G401 (cell line): Measurements from ENCODE around the gene APOA4. TPM values are rescaled to one million over a fixed set of nuclear protein-coding genes. Genes with fewer than 3 reads are reported as not detected.

Experiments used
- DNase-seq: peaks from one replicate; pipeline ENCODE4 v3.0.0-alpha.2; 2015; ENCODE audit warnings: low spot score
- in situ Hi-C: cut with HindIII; loops from 2 replicates; pipeline ENCODE4 v1.10.0; 2016; ENCODE audit warnings: low sequenced_read_pairs, mixed read lengths
- total RNA-seq: library from RNA; depleted of rRNA; stranded (reverse); fragments of >200 nt; shearing (Covaris generic); gene quantifications from 2 replicates; pipeline ENCODE4 v1.2.3, GENCODE V29; 2014

APOA4 gene
- total RNA-seq, 1 experiment from 2014 or later = not detected

- DNase-seq = no peak
- in situ Hi-C loops = no loop called here
Observed at GRCh38 chr11:116832350-116833290, 9.5 kb upstream of the APOA4 start.

DNA sequence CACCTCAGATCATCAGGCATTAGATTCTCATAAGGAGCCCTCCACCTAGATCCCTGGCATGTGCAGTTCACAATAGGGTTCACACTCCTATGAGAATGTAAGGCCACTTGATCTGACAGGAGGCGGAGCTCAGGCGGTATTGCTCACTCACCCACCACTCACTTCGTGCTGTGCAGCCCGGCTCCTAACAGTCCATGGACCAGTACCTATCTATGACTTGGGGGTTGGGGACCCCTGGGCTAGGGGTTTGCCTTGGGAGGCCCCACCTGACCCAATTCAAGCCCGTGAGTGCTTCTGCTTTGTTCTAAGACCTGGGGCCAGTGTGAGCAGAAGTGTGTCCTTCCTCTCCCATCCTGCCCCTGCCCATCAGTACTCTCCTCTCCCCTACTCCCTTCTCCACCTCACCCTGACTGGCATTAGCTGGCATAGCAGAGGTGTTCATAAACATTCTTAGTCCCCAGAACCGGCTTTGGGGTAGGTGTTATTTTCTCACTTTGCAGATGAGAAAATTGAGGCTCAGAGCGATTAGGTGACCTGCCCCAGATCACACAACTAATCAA lies 8.8 kb upstream of the APOA4 start:
- DNase-seq = no peak
- in situ Hi-C loops = no loop called here

DNA sequence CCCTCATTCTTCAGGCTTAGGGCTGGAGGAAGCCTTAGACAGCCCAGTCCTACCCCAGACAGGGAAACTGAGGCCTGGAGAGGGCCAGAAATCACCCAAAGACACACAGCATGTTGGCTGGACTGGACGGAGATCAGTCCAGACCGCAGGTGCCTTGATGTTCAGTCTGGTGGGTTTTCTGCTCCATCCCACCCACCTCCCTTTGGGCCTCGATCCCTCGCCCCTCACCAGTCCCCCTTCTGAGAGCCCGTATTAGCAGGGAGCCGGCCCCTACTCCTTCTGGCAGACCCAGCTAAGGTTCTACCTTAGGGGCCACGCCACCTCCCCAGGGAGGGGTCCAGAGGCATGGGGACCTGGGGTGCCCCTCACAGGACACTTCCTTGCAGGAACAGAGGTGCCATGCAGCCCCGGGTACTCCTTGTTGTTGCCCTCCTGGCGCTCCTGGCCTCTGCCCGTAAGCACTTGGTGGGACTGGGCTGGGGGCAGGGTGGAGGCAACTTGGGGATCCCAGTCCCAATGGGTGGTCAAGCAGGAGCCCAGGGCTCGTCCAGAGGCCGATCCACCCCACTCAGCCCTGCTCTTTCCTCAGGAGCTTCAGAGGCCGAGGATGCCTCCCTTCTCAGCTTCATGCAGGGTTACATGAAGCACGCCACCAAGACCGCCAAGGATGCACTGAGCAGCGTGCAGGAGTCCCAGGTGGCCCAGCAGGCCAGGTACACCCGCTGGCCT lies 7.2 kb upstream of the APOA4 start:
- in situ Hi-C loops = no loop called here

DNA sequence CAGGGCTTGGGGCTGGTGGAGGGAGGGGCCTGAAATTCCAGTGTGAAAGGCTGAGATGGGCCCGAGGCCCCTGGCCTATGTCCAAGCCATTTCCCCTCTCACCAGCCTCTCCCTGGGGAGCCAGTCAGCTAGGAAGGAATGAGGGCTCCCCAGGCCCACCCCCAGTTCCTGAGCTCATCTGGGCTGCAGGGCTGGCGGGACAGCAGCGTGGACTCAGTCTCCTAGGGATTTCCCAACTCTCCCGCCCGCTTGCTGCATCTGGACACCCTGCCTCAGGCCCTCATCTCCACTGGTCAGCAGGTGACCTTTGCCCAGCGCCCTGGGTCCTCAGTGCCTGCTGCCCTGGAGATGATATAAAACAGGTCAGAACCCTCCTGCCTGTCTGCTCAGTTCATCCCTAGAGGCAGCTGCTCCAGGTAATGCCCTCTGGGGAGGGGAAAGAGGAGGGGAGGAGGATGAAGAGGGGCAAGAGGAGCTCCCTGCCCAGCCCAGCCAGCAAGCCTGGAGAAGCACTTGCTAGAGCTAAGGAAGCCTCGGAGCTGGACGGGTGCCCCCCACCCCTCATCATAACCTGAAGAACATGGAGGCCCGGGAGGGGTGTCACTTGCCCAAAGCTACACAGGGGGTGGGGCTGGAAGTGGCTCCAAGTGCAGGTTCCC lies 6.5 kb upstream of the APOA4 start, which contains the start of gene APOC3:
APOC3 (plus strand) TSS at position 383 of the 659 bp plus-strand sequence. CDS start 676 bp downstream, outside the sequence.
- DNase-seq = no peak
- in situ Hi-C loops = no loop called here

More for the DNA sequence above, 7.2 kb upstream of the APOA4 start:
- DNase-seq = no peak

- no peak for DNase-seq
- in situ Hi-C loops = no loop called here
Observed at GRCh38 chr11:116828632-116829524, 5.8 kb upstream of the APOA4 start.

- in situ Hi-C loops = no loop called here
Observed at GRCh38 chr11:116827461-116827860, 4.4 kb upstream of the APOA4 start.

DNA sequence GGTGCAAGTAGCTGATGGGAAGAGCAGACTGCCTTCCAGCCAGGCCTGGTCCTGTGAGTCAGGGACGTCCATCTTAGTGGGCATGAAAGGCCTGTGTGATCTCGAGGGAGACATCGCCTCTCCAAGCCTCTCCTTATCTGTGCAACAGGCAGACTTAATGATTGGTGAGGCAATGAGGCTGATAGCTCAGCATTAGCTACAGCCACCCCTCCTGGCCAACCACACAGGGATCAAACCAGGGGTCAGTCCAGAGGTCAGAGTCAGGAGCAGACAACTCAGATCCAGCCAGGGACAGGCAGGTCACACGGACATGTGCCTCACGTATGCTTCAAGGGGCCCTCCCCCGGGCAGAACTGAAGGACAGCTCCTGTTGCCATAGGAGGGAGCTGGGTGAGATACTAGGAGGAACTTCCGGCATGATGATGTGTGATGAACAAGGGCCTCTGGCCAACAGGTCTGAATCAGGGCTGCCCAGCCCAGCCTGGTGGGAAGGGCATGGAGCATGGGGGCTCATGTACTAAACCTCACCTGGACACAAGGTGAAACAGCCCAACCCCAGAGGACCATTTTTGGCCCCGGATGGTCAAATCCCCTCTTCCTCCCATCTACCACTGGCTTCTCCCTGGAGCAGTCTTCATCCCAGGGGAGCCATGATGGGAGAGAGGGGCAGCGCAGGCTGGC lies 3.8 kb upstream of the APOA4 start:
- no peak for DNase-seq
- in situ Hi-C loops = no loop called here

More at GRCh38 chr11:116827461-116827860, 4.4 kb upstream of the APOA4 start:
- no peak for DNase-seq

GRCh38 chr11:116825854-116826750 lies 3.0 kb upstream of the APOA4 start:
- in situ Hi-C loops = no loop called here
- no peak for DNase-seq

DNA sequence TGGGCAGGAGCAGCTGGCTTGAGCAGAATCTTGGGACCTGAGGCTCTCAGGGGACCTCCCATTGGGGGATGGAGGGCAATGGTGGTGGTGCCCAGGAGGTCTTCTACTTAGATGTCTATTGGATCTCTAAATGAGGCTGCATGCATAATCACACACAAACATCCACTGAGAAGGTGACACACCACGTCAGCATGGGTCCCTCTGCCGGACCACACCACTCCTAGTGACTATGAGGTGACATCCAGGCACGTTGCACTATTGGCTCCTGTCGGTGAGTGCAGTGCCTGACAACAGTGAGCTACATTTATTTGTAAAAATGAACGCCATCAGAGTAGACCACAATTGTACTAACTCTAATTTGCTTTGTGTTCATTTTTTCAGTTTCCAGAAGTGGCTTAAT lies 2.3 kb upstream of the APOA4 start:
- in situ Hi-C loops = no loop called here
- no peak for DNase-seq

DNA sequence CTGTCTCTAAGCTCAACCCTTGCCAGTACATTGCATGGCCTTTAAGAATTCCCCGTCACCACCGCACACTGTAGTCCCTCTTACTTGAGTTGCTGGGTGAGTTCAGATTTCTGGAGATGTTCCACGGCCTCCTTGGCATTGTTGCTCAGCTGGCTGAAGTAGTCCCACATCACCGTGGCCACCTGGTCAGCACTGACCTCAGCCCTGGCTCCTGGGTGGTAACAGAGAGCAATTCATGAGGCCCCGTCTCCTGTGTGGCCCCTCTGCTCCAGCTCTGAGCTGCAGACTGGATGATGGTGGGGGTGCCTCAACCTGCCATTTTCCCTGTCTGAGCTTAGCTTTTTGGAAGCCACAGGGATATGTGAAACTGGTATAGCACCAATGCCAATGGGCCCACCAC lies 529 bp downstream of the APOA4 start:
- no peak for DNase-seq
- in situ Hi-C loops = no loop called here

DNA sequence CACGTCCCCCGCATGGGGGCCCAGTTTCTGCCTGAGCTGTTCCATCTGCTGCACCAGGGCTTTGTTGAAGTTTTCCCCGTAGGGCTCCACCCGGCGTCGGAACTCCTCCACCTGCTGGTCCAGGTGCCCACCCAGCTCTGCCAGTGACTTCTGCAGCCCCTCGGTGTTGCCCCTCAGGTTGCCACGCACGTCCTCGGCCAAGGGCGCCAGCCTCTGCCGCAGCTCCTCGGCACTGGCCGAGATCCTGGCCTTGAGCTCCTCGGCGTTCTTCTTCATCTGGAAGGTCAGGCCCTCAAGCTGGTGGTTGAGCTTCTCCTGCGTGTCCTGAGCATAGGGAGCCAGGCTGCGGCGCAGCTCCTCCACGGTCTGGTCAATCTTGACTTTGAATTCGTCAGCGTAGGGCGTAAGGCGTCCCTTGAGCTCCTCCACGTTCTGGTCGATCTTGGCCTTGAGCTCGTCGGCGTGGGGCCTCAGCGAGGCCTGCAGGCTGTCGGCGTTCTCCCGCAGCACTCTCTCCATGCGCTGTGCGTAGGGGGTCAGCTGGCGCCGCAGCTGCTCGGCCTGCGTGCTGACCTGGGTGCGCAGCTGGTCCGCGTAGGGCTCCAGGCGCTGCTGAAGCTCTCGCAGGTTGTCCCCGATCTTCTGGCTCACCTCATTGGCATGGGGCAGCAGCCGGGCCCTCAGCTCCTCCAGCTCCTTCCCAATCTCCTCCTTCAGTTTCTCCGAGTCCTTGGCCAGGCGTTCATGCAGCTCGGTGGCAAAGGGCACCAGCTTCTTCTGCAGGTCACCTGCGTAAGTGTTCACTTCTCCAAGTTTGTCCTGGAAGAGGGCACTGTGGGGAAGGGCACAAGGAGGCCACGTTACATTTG lies 1.8 kb downstream of the APOA4 start:
- in situ Hi-C loops = no loop called here
- no peak for DNase-seq

GRCh38 chr11:116819049-116819448 lies 4.1 kb downstream of the APOA4 start:
- DNase-seq = no peak
- in situ Hi-C loops = no loop called here

DNA sequence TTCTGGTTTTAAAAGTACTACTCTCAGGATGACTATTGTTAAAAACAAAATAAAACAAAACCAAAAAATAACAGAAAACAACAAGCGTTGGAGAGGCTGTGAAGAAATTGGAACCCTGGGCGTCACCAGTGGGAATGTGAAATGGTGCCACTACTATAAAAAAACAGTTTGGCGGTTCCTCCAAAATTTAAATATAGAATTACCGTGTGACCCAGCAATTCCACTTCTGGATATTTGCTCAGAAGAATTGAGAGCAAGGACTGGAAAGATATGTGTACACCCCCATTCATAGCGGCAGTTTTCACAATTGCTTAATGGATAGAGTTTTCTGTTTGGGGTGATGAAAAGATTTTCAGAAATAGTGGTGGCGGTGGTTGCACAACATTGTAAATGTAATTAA lies 8.6 kb downstream of the APOA4 start:
- no peak for DNase-seq
- in situ Hi-C loops = no loop called here

- in situ Hi-C loops = no loop called here
- no peak for DNase-seq
Observed at GRCh38 chr11:116813781-116814471, 9.2 kb downstream of the APOA4 start.

DNA sequence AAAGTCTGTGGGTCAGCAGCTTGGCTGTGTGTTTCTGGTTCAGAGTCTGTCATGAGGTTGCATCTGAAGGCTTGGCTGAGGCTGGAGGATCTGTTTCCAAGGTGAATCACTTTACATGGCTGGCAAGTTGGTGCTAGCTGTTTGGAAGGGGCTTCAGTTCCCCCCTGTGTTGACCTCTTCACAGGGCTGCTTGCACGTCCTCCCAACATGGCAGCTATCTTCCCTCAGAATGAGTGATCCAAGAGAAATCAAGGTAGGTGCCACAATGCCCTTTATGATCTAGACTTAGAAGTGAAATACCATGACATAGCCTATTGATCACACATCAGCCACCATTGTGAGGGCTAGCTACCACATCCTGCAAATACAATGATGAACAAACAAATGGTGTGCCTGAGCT lies 9.9 kb downstream of the APOA4 start:
- no peak for DNase-seq
- in situ Hi-C loops = no loop called here

DNA sequence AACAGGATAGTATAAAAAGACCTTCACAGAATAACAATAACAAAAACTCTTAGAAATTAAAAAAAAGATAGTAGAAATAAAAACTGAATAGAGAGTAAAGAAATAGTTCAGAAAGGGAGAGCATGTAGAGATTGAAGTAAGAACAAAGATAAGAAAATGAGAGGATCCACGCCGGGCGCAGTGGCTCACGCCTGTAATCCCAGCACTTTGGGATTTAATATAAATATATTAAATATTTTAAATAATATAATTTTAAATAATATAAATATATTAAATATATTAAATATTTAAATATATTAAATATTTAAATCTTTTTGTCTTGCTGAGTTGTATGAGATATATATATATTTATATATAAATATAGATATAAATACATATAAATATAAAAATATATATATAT lies 11.0 kb downstream of the APOA4 start:
- DNase-seq = no peak
- in situ Hi-C loops = no loop called here
